GM19351 (cell line): ENCODE data around the gene TSPAN11.
"Not testable (repeated sequence)": the region's sequence is repeated elsewhere in the genome, so short reads cannot be mapped to it uniquely, and the experiment has no call there.

Experiments used
- ATAC-seq: cut with Tn5 transposase; IDR thresholded peaks from one replicate; pipeline ENCODE4 v1.9.1; 2021; ENCODE audit warnings: mild to moderate bottlenecking, moderate library complexity; ENCODE audit not compliant: unreplicated experiment

The TSPAN11 gene

GRCh38 chr12:31017535-31017934 lies 91.0 kb downstream of the TSPAN11 start:
- no peak for ATAC-seq

GRCh38 chr12:31018106-31018789 lies 91.7 kb downstream of the TSPAN11 start:
- no peak for ATAC-seq

GRCh38 chr12:31018790-31019505 lies 92.4 kb downstream of the TSPAN11 start:
- no peak for ATAC-seq

- ATAC-seq = no peak
Measured at GRCh38 chr12:31019561-31019960, 93.0 kb downstream of the TSPAN11 start.

DNA sequence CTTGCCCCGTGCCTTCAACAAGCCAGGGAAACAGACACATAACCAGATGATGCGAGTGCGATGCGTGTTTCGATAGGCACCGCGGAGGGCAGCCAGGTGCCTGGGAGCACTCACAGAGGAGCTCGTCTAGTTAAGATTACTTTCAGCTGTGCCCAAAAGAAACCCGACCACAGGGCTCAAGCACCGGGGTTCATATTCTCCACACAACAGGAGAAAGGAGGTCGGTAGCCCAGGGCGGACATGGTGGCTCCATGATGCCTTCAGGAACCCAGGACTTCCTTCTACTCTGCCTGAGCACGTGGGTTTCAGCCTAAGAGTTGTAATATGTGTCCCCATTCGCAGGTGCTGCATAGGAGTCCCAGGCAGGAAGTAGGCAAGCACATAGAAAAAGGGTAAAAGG lies 93.4 kb downstream of the TSPAN11 start:
- no peak for ATAC-seq

- ATAC-seq = no peak
Measured at GRCh38 chr12:31020385-31021166, 94.0 kb downstream of the TSPAN11 start.

GRCh38 chr12:31021181-31021580 lies 94.6 kb downstream of the TSPAN11 start:
- ATAC-seq = no peak

GRCh38 chr12:31021809-31022494 lies 95.4 kb downstream of the TSPAN11 start:
- ATAC-seq = no peak

DNA sequence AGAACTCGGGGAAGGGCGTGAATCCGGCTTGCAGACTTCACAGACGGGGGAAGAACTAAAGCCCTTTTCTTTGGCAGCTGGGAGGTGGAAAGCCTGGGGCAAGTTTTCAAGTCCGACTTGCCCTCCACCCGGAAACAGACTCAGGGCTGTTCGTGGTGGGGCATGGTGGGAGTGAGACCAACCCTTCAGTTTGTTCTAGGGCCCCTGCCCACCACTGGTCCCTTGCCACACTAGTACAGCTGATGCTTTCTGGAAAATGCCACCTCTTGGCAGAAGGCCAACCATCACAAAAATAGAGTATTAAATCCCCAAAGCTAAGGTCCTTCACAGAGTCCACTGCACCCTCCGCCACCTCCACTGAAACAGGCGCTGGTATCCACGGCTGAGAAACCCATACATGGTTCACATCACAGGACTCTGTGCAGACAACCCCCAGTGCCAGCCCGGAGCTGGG lies 96.8 kb downstream of the TSPAN11 start:
- ATAC-seq = no peak

DNA sequence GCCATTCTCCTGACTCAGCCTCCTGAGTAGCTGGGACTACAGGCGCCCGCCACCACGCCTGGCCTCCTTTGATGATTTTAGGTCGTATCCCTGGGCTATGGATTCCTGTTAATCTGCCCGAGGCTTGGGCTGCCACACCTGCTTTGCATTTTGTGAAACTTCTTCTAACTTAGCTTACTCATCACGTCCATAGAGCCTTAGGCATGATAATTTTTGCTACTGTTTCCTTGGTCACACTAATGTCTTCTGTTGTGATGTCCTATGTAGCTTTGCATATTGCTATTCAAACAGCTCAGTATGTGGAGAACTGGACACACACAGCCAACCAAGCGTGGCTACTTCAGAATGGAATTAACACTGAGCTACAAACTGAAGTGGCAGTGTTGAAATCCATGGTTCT lies 99.7 kb downstream of the TSPAN11 start:
- ATAC-seq = no peak

GRCh38 chr12:31027006-31027405 lies 100.5 kb downstream of the TSPAN11 start:
- ATAC-seq = not testable (repeated sequence)

- no peak for ATAC-seq
Measured at GRCh38 chr12:31029468-31029867, 102.9 kb downstream of the TSPAN11 start.

DNA sequence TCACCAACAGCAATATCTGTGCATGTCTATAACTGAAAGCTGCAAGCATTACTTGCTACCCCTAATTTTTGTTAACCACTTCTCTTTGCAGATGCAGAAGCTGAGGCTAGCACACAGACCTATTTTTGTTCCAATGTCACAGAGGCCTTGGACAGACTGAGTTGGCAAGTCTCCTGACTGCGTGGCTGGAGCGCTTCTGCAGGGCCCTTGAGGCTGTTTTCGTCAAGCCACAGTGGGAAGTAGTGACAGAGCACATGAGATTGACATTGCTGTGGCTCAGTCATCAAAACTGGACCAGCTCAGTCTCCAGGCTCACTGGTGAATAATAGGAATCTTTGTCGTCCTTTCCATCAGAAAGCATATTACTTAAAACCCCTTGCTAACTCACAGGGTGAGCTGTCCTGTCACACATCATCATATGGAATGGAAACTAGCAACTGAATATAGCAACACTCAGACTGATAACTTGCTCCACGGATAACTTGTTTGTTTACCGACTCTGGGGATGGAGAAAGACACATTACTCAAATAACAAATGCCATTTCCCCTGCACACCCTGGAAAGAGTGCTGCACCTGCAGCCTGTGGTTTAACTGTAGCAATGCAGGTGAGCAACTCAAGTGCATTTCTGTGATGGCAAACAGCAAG lies 103.5 kb downstream of the TSPAN11 start:
- ATAC-seq = no peak

GRCh38 chr12:31031951-31032335 lies 105.4 kb downstream of the TSPAN11 start:
- no peak for ATAC-seq

- ATAC-seq = no peak
Measured at GRCh38 chr12:31033146-31033545, 106.6 kb downstream of the TSPAN11 start.

GRCh38 chr12:31033681-31034080 lies 107.1 kb downstream of the TSPAN11 start:
- ATAC-seq = no peak

- ATAC-seq = no peak
Measured at GRCh38 chr12:31034372-31034771, 107.8 kb downstream of the TSPAN11 start.

DNA sequence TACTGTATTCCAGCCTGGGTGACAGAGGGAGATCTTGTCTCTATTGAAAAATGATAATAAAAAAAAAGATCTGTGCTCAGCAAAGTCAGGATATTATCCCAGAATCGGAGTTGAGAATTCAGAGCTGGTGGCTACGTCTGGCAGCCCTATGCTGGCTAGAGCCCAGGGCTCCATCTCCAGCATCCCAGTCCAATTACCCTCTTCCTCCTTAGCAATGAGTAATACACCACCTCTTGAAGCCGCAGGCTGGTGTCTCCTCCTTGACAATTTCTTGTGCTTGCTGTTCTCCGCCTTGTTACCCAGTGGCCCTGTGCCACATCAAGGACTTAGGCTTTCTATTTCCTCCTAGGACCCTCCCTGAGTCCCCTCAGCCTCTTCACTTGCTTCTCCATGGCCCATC lies 108.7 kb downstream of the TSPAN11 start:
- no peak for ATAC-seq

GRCh38 chr12:31035967-31036665 lies 109.6 kb downstream of the TSPAN11 start:
- ATAC-seq = no peak

GRCh38 chr12:31037028-31037427 lies 110.5 kb downstream of the TSPAN11 start:
- no peak for ATAC-seq
